ENCODE measurements around the gene ZNF341.

GRCh38 chr20:33765099-33765498 is 33.3 kb downstream of the ZNF341 start:
- TF ChIP-seq POLR2A (IDR thresholded peaks at IDR 0.05), result no peak
- TF ChIP-seq CTCF (IDR thresholded peaks at IDR 0.05), result no peak
- no peak for TF ChIP-seq EP300 (IDR thresholded peaks at IDR 0.05)
